ENCODE data around the gene SPINDOC.

DNA sequence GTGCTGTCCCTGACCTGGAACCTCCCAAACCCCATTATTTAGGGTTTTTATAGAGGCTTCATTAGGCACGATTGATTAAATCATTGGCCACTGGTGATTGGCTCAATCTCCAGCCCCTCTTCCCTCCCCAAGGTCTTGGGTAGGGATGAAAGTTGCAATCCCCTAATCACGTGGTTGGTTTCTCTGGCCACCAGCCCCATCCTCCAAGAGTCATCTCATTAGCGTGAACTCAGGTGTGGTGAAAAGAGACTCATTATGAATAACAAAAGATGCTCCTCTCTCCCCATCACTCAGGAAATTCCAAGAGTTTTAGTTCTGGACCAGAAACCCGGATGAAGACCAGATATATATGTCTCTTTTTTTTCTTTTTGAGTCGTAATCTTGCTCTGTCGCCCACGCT is 18.1 kb downstream of the SPINDOC start:
- TF ChIP-seq, protein P1, sequence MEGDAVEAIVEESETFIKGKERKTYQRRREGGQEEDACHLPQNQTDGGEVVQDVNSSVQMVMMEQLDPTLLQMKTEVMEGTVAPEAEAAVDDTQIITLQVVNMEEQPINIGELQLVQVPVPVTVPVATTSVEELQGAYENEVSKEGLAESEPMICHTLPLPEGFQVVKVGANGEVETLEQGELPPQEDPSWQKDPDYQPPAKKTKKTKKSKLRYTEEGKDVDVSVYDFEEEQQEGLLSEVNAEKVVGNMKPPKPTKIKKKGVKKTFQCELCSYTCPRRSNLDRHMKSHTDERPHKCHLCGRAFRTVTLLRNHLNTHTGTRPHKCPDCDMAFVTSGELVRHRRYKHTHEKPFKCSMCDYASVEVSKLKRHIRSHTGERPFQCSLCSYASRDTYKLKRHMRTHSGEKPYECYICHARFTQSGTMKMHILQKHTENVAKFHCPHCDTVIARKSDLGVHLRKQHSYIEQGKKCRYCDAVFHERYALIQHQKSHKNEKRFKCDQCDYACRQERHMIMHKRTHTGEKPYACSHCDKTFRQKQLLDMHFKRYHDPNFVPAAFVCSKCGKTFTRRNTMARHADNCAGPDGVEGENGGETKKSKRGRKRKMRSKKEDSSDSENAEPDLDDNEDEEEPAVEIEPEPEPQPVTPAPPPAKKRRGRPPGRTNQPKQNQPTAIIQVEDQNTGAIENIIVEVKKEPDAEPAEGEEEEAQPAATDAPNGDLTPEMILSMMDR (IDR thresholded peaks at IDR 0.05; ENCODE audit: insufficient read depth, low read depth, low read length) = no peak
- no peak for TF ChIP-seq EZH2 (IDR thresholded peaks at IDR 0.05; ENCODE audit: insufficient read depth, low read length)
